LNCAP (cell line): ENCODE data around the gene DBN1.

Experiments used
- CTCF ChIP-seq: fragments of 450-650 bp; IDR thresholded peaks from 2 replicates; pipeline ENCODE4 v1.5.1; 2017; ENCODE audit warnings: mild to moderate bottlenecking

Gene DBN1

GRCh38 chr5:177477701-177478477 lies 4.5 kb upstream of the DBN1 start:
- TF ChIP-seq CTCF = no peak

GRCh38 chr5:177476531-177477233 lies 3.2 kb upstream of the DBN1 start:
- TF ChIP-seq CTCF = no peak

GRCh38 chr5:177475563-177476427 lies 2.4 kb upstream of the DBN1 start:
- no peak for TF ChIP-seq CTCF

- no peak for TF ChIP-seq CTCF
Measured at GRCh38 chr5:177474846-177475562, 1.6 kb upstream of the DBN1 start.

GRCh38 chr5:177474002-177474476 lies 605 bp upstream of the DBN1 start:
- TF ChIP-seq CTCF = no peak

GRCh38 chr5:177472460-177473442 lies 683 bp downstream of the DBN1 start:
- no peak for TF ChIP-seq CTCF
